Measurements from ENCODE around the gene ZNF878. TPM values are rescaled to one million over a fixed set of nuclear protein-coding genes. Genes with fewer than 3 reads are reported as not detected.

Gene ZNF878
- total and polyA plus RNA-seq, 4 donors: 0.22 to 0.33 (median 0.25) TPM

DNA sequence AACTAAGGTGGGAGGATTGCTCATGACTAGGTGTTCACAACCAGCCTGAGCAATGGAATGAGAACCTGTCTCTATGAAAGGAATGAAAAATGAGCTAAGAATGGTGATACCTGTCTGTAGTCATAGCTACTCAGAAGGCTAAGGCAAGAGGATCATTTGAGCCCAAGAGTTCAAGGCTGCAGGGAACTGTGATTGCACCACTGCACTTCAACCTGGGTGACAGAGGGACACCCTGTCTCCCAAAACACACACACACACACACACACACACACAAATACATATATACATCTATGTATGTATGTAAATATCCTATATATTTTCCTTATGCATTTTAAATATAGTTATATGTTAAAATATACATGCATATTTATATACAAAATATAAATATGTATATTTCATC lies 9.9 kb downstream of the ZNF878 start:
- DNase-seq (no peak), ATAC-seq (ENCODE audit: insufficient read depth, low FRiP score) (no peak)
- Histone ChIP-seq H3K27me3 (ENCODE audit: control insufficient read depth in 3 of 3, insufficient read depth in 3 of 3, low read length in 2 of 3) (no peaks in the 10 kb centered on the region), H3K4me3 (no peak overlapping the region), H3K9ac (ENCODE audit: insufficient read depth in 1 of 2, low read length in 2 of 2) (no peak overlapping the region), H3K36me3 (ENCODE audit: control insufficient read depth in 4 of 4, insufficient read depth in 4 of 4, low read length in 4 of 4) (peaks cover 0 to 11% (median 9%) of the 10 kb centered on the region in 4 donors), H3K9me3 (ENCODE audit: control insufficient read depth in 4 of 4, insufficient read depth in 3 of 4, low read length in 3 of 4) (peaks cover 5 to 25% (median 9%) of the 10 kb centered on the region in 4 donors), H3K4me1 (ENCODE audit: control insufficient read depth in 5 of 5, insufficient read depth in 5 of 5, low read length in 5 of 5) (no peaks in the 10 kb centered on the region), H3K27ac (ENCODE audit: low read depth in 1 of 2, low read length in 1 of 2) (no peak overlapping the region)
- TF ChIP-seq, protein P1, sequence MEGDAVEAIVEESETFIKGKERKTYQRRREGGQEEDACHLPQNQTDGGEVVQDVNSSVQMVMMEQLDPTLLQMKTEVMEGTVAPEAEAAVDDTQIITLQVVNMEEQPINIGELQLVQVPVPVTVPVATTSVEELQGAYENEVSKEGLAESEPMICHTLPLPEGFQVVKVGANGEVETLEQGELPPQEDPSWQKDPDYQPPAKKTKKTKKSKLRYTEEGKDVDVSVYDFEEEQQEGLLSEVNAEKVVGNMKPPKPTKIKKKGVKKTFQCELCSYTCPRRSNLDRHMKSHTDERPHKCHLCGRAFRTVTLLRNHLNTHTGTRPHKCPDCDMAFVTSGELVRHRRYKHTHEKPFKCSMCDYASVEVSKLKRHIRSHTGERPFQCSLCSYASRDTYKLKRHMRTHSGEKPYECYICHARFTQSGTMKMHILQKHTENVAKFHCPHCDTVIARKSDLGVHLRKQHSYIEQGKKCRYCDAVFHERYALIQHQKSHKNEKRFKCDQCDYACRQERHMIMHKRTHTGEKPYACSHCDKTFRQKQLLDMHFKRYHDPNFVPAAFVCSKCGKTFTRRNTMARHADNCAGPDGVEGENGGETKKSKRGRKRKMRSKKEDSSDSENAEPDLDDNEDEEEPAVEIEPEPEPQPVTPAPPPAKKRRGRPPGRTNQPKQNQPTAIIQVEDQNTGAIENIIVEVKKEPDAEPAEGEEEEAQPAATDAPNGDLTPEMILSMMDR (IDR thresholded peaks at IDR 0.05; ENCODE audit: control extremely low read depth, extremely low read depth): no peak

DNA sequence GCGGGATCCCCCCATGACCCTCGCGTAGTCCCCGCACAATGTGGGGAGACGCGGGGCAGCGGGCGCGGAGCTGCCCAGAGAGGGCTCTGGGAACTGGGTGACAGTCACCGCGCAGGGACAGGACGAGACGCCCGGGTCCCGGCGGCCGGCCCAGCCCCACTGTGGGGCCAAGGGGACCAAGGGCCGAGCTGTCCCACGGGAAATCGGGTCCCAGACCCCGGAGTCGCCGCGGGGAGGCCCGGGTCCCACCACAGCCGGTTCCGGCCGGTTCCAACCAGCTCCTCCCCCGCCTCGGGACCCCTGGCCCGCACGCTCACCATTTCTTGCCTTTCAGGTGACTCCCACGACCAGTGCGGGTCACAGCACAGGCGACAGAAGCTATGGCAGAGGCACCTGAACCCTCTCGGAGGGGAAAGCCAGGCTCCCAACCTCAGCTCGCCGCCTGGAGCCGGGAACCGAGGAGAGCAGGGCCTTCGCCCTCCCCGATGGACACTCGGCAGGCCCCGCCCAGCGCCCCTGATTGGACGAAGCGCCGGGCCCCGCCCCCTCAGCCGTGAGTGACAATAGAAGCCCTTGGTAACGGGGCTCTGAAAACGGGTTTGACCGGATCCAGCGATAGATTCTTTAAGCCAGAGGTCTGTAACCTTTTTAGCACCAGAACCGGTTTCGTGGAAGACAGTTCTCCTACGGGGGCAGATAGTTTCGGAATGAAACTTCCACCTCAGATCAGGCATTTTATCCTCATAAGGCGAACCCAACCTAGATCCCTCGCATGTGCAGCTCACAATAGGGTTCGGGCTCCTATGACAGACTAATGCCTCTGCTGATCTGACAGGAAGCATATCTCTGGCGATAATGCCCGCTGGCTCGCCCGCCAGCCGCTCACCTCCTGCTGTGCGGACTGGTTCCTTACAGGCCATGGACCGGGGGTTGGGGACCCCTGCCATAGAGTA lies 17.3 kb downstream of the ZNF878 start, which contains the start of gene ZNF433:
TSS of gene ZNF433 (minus strand) at position 460 of the 953 bp plus-strand sequence. CDS start at position 320, 140 bp downstream.
- DNase-seq: peak; percentile 96
- Histone ChIP-seq H3K9me3 (ENCODE audit: control insufficient read depth in 4 of 4, insufficient read depth in 3 of 4, low read length in 3 of 4) (no peaks in the 10 kb centered on the region), H3K4me1 (ENCODE audit: control insufficient read depth in 5 of 5, insufficient read depth in 5 of 5, low read length in 5 of 5) (peaks cover 0 to 9% (median 2%) of the 10 kb centered on the region in 5 donors), H3K9ac (ENCODE audit: insufficient read depth in 1 of 2, low read length in 2 of 2) (peak within 1 kb of the TSS; percentile 72 to 81), H3K27ac (ENCODE audit: low read depth in 1 of 2, low read length in 1 of 2) (peak within 1 kb of the TSS; percentile 73 to 96), H3K27me3 (ENCODE audit: control insufficient read depth in 3 of 3, insufficient read depth in 3 of 3, low read length in 2 of 3) (no peaks in the 10 kb centered on the region), H3K36me3 (ENCODE audit: control insufficient read depth in 4 of 4, insufficient read depth in 4 of 4, low read length in 4 of 4) (peaks cover 0 to 3% (median 0%) of the 10 kb centered on the region in 4 donors), H3K4me3 (peak within 1 kb of the TSS; percentile 90)
- peak; percentile 96 for ATAC-seq (ENCODE audit: insufficient read depth, low FRiP score)
- TF ChIP-seq, protein P1 (IDR thresholded peaks at IDR 0.05; ENCODE audit: control extremely low read depth, extremely low read depth): no peak
- 1% methylated on average over 68 of the region's 68 CpGs for WGBS, 2 donors

DNA sequence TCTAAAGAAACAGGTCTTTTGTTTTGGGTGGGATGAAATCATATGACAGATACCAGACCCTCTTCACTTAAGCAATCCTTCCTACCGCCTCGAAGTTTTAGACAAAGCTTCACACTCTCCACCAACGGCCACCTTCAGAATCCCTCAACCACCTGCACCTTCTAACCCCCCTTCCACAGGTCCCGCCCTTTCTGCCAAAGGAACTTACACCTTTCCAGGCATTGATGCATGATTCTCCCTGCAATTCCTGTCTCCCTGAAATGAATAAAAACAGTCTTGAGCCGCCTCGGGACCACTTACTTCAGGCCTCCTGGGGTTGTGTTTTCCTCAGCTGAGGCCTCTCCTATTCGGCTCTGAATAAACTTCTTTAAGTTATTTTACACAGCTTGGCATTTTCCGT lies 18.1 kb downstream of the ZNF878 start:
- no peak overlapping the region for H3K27ac ChIP-seq (ENCODE audit: low read depth in 1 of 2, low read length in 1 of 2)
- peak in 2 of 3 donors; percentile 50 to 53 for DNase-seq
- H3K4me3 ChIP-seq: no peak overlapping the region
- WGBS, 2 donors: 31 to 42% methylated on average over 8 of the region's 8 CpGs
- no peaks in the 10 kb centered on the region for H3K27me3 ChIP-seq (ENCODE audit: control insufficient read depth in 3 of 3, insufficient read depth in 3 of 3, low read length in 2 of 3)
- H3K36me3 ChIP-seq (ENCODE audit: control insufficient read depth in 4 of 4, insufficient read depth in 4 of 4, low read length in 4 of 4): peaks cover 0 to 3% (median 0%) of the 10 kb centered on the region in 4 donors
- no peaks in the 10 kb centered on the region for H3K9me3 ChIP-seq (ENCODE audit: control insufficient read depth in 4 of 4, insufficient read depth in 3 of 4, low read length in 3 of 4)
- TF ChIP-seq, protein P1 (IDR thresholded peaks at IDR 0.05; ENCODE audit: control extremely low read depth, extremely low read depth): no peak
- H3K9ac ChIP-seq (ENCODE audit: insufficient read depth in 1 of 2, low read length in 2 of 2): peak overlapping the region; percentile 72 to 81
- peaks cover 0 to 9% (median 2%) of the 10 kb centered on the region in 5 donors for H3K4me1 ChIP-seq (ENCODE audit: control insufficient read depth in 5 of 5, insufficient read depth in 5 of 5, low read length in 5 of 5)
- no peak for ATAC-seq (ENCODE audit: insufficient read depth, low FRiP score)
